Activated naive CD4-positive, alpha-beta T cell treated with anti-CD3 and anti-CD28 coated beads, Interleukin-2, amount 50 U/mL, for 72 hours (primary cell): ENCODE measurements around the gene NOP14. TPM values are rescaled to one million over a fixed set of nuclear protein-coding genes. Genes with fewer than 3 reads are reported as not detected.
"Not testable (repeated sequence)": the region's sequence is repeated elsewhere in the genome, so short reads cannot be mapped to it uniquely, and the experiment has no call there.

ENCODE experiments used
- ATAC-seq, 2 donors: fragments of 150-1000 bp; cut with Tn5 transposase; 2 replicates each; pipeline ENCODE4 v1.10.0; 2021; ENCODE audit warnings: mild to moderate bottlenecking in 2 of 2, moderate library complexity in 2 of 2
- DNase-seq, 2 donors: peaks; one replicate each; pipeline ENCODE4 v3.0.0; 2021 to 2022; ENCODE audit warnings: low spot score in 2 of 2
- H3K27ac Mint-ChIP-seq, 2 donors: one replicate each; pipeline ENCODE4 v1.8.0; 2022; ENCODE audit warnings: mild to moderate bottlenecking in 2 of 2, mixed read lengths in 2 of 2
- H3K36me3 Mint-ChIP-seq, 2 donors: one replicate each; pipeline ENCODE4 v1.8.0; 2022; ENCODE audit warnings: mixed read lengths in 2 of 2
- H3K9me3 Mint-ChIP-seq, 2 donors: one replicate each; pipeline ENCODE4 v1.8.0; 2022; ENCODE audit warnings: mixed read lengths in 2 of 2
- total RNA-seq, 2 donors: library from RNA; stranded (reverse); gene quantifications; one replicate each; pipeline ENCODE4 v1.2.3, GENCODE V29; 2022

Gene NOP14
- total RNA-seq, 2 donors from 2014 or later, result 62.9 to 77.1 TPM

DNA sequence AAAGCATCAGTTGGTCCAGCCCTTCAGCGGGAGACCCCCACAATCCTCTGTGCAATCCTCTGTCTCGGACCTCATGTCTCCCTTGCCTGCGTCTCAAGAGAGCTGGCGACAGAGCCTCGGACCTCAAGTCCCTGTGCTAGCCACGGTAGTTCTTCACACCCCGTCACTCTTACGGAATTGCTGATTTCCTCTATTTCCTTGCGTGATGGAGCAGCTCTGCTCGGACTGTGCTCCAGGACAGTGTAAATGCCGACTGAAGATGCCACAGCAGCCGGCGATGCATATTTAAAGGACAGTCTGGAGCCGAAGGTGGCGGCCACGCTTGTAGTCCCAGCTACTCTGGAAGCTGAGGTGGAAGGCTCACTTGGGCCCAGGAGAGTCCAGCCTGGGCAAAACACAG lies 2.1 kb upstream of the NOP14 start:
- DNase-seq (no peak), ATAC-seq (no peak)
- H3K36me3 Mint-ChIP-seq, result peaks cover 12 to 20% of the 10 kb centered on the region in 2 donors
- no peaks in the 10 kb centered on the region for H3K9me3 Mint-ChIP-seq
- peak overlapping the region in 1 of 2 donors; percentile 52 for H3K27ac Mint-ChIP-seq

DNA sequence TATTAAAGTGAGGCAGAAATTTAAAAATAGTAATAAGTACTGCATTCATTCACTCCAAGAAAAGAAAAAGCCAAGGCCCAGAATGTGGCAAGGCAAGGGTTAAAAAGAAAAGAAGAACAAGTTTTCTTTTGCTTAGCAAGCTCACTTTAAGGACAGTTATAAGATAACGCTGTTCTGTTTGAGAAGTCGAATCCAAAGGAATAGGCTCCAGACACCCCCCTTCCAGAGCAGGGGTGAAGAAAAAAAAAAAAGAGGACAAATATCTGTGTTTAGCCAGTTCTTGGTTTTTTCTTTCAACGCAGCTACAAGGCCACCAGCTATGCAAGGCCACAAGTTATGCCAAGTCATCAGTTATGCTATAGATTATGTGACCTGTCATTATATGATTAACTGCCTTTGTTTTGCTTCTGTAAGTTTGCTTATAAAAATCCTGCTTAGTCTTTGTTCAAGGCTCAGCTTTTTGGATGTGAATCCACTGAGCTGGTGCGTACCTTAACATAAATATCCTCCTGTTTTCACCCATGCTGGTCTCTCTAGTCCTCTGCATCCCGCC lies 1.6 kb upstream of the NOP14 start:
- ATAC-seq (no peak), DNase-seq (no peak)
- Mint-ChIP-seq H3K9me3 (no peaks in the 10 kb centered on the region), H3K36me3 (peaks cover 12 to 20% of the 10 kb centered on the region in 2 donors), H3K27ac (peak overlapping the region; percentile 52 to 95)

DNA sequence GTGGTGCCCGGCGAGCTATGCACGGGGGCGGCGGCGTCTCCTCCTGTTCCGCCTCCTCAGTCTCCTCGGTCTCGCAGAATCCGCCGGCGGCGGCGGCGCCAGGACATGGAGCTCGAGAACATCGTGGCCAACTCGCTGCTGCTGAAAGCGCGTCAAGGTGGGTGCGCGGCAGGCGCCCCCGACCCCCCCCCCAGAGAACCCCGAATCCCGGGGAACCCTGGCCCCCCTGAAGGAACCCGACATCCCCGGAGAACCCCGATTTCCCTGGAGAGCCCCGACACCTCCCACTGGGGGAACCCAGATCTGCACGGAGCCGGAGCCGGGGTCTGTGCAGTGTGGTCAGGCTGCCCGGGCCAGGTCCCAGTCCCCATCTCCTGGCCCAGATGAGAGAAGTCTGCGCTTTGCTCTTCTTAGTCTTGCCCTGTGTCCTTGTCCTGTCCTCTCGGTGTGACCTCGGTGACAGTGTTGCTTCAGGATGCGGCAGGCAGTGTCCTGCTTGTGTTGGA lies 813 bp upstream of the NOP14 start:
- Mint-ChIP-seq H3K9me3 (no peaks in the 10 kb centered on the region), H3K36me3 (peaks cover 12 to 20% of the 10 kb centered on the region in 2 donors), H3K27ac (peak overlapping the region in 1 of 2 donors; percentile 95)
- DNase-seq (no peak), ATAC-seq (no peak)

DNA sequence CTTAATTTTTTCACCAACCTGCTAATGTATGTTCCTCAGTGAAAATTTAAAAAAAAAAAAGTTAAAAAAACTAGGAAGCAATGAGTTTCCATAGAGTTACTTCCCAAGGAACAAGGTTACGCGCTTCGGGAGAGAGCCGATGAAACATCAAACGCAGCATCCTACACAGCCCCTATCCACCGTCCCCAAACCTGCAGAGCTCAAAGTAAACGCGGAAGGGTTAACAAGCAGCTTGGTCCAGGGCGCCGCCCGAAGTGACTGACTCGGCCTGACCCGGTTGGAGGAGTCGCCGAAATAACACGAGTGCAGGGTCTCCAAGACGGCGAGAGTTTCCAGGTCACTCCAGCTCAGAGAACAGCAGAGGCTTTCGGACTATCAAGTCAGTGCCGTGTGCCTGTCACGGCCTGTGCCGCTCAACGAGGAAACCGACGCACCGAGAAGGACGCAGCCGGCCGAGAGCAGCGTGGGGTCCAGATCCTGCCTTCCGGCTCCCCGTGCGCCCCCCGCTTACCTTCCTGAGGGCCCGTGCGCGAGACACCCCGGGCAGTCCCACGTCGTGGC lies 512 bp downstream of the NOP14 start:
- Mint-ChIP-seq H3K27ac (peak overlapping the region; percentile 95), H3K36me3 (peaks cover 22 to 25% of the 10 kb centered on the region in 2 donors), H3K9me3 (no peaks in the 10 kb centered on the region)
- ATAC-seq (peak; percentile 19 to 21), DNase-seq (no peak)

GRCh38 chr4:2961811-2962441 lies 1.3 kb downstream of the NOP14 start:
- Mint-ChIP-seq H3K36me3 (peaks cover 27 to 29% of the 10 kb centered on the region in 2 donors), H3K27ac (peak overlapping the region; percentile 95), H3K9me3 (no peaks in the 10 kb centered on the region)
- DNase-seq (peak in 1 of 2 donors; percentile 78), ATAC-seq (peak; percentile 39 to 61)

- peak in 1 of 2 donors; percentile 32 for ATAC-seq
- DNase-seq, result peak in 1 of 2 donors; percentile 35
- Mint-ChIP-seq H3K9me3 (no peaks in the 10 kb centered on the region), H3K36me3 (peaks cover 29 to 31% of the 10 kb centered on the region in 2 donors), H3K27ac (peak overlapping the region in 1 of 2 donors; percentile 95)
Observed at GRCh38 chr4:2961421-2961810, 1.8 kb downstream of the NOP14 start.

DNA sequence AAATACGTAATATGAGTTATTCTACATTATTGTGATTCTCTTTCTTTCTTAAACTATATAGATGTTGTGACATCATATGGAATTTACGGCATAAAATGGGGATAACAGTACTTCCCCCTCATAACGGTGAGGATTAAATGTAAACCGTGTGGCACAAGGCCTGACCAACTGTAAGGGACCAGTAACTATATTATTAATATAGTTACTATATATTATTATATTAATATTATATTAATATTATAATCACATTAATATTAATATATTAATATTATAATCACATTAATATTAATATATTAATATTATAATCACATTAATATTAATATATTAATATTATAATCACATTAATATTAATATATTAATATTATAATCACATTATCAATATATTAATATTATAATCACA lies 2.8 kb downstream of the NOP14 start:
- ATAC-seq, H3K9me3 Mint-ChIP-seq, DNase-seq, H3K27ac Mint-ChIP-seq: not testable (repeated sequence)
- H3K36me3 Mint-ChIP-seq, result peaks cover 35 to 41% of the 10 kb centered on the region in 2 donors

- ATAC-seq, result no peak
- Mint-ChIP-seq H3K27ac (no peak overlapping the region), H3K36me3 (peaks cover 35 to 49% of the 10 kb centered on the region in 2 donors), H3K9me3 (no peaks in the 10 kb centered on the region)
- DNase-seq, result no peak
Observed at GRCh38 chr4:2958446-2958845, 4.8 kb downstream of the NOP14 start.

- Mint-ChIP-seq H3K27ac (peak overlapping the region; percentile 60 to 87), H3K36me3 (peaks cover 33 to 63% of the 10 kb centered on the region in 2 donors)
- DNase-seq, H3K9me3 Mint-ChIP-seq, ATAC-seq: not testable (repeated sequence)
Observed at GRCh38 chr4:2955186-2956044, 7.8 kb downstream of the NOP14 start.

DNA sequence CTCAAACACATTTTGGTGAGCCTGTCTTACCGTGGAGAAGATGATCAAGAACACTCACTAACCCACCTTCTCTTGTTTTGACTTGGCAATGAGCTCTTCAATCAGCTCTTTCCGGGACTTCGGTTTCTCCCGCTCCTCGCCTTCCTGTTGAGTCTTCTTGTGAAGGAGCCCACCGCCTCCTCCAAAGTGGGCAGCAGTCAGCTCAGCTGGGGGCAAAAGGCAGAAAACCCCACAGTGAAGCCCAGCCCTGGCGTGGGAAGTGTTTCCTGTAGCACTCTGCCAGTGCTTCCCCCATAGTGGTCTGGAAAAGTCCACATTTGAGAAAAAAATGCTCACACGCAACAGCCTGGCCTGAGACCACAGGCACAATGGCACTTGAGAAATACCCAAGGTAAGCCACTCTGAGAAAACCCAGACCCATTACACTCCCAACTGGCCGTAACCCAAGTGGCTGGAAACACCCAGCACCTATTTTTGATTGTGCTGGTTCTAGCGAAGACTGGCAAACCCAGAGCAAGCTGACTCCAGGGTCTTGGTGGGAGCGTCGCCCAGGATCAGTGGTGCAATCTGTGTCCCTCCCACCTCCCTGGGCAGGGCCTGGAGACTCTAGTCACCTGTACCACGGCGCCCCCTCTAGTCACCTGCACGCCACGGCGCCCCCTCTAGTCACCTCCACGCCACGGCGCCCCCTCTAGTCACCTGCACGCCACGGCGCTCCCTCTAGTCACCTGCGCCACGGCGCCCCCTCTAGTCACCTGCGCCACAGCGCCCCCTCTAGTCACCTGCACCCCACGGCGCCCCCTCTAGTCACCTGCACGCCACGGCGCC lies 8.6 kb downstream of the NOP14 start:
- no peaks in the 10 kb centered on the region for H3K9me3 Mint-ChIP-seq
- ATAC-seq (peak; percentile 87 to 90), DNase-seq (peak; percentile 71 to 88)
- peak overlapping the region; percentile 87 to 95 for H3K27ac Mint-ChIP-seq
- H3K36me3 Mint-ChIP-seq, result peaks cover 38 to 71% of the 10 kb centered on the region in 2 donors

- Mint-ChIP-seq H3K27ac (peak overlapping the region; percentile 87 to 95), H3K9me3 (no peaks in the 10 kb centered on the region), H3K36me3 (peaks cover 42 to 72% of the 10 kb centered on the region in 2 donors)
- no peak for ATAC-seq
- no peak for DNase-seq
Observed at GRCh38 chr4:2953496-2953895, 9.7 kb downstream of the NOP14 start.

- ATAC-seq (no peak), DNase-seq (no peak)
- no peaks in the 10 kb centered on the region for H3K9me3 Mint-ChIP-seq
- H3K36me3 Mint-ChIP-seq, result peaks cover 39 to 54% of the 10 kb centered on the region in 2 donors
- H3K27ac Mint-ChIP-seq, result peak overlapping the region; percentile 1 to 90
Observed at GRCh38 chr4:2950221-2950989, 12.8 kb downstream of the NOP14 start.

GRCh38 chr4:2949782-2950125 lies 13.5 kb downstream of the NOP14 start:
- Mint-ChIP-seq H3K9me3 (no peaks in the 10 kb centered on the region), H3K27ac (peak overlapping the region in 1 of 2 donors; percentile 90), H3K36me3 (peaks cover 43 to 53% of the 10 kb centered on the region in 2 donors)
- no peak for DNase-seq
- ATAC-seq, result no peak

DNA sequence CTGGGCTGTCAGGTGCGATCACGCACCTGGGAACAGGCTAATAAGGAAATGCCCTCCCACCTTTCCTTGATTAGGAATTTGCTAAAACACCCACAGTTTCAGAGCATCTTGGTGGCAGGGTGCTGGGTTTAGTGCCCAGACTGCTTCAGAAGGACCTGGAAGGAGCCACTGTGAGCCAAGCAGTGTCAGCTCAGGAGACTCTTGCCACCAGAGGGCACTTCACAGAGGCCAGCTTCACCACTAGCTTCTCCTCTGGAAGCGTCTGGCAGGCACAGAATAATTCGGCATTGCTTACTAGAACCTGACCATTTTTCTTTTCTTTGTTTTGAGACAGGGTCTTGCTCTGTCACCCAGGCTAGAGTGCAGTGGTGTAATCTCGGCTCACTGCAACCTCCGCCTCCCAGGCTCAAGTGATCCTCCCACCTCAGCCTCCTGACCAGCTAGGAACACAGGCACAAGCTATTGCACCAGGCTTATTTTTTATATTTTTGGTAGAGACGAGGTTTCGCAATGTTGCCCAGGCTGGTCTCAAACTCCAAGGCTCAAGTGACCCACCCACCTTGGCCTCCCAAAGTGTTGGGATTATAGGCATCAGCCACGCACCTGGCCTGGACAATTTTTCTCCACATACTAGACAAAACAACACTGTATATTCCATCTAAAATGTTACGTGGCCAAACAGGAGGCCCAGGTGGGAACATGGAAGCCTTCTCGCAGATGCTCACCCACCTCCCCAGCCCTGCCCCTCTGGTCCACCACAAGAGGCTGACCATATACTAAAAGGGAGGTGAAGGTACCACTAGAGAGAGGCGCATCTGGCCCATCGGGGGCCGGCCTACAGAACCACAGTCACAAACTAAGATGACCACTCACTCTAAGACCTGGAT lies 14.1 kb downstream of the NOP14 start:
- peaks cover 43 to 53% of the 10 kb centered on the region in 2 donors for H3K36me3 Mint-ChIP-seq
- no peaks in the 10 kb centered on the region for H3K9me3 Mint-ChIP-seq
- no peak for DNase-seq
- peak; percentile 47 to 58 for ATAC-seq
- peak overlapping the region; percentile 71 to 90 for H3K27ac Mint-ChIP-seq
